Stomach smooth muscle (tissue), 2 donors: Measurements from ENCODE around the gene GIT1.
"Not testable (repeated sequence)": the region's sequence is repeated elsewhere in the genome, so short reads cannot be mapped to it uniquely, and the experiment has no call there.

Source experiments
- H3K27ac ChIP-seq: one replicate; pipeline ENCODE4 v1.7.0; 2013; ENCODE audit warnings: mild to moderate bottlenecking, low read length, inconsistent platforms
- H3K27me3 ChIP-seq, 2 donors: one replicate each; pipeline ENCODE4 v1.7.0; 2013; ENCODE audit warnings: low read length in 2 of 2; ENCODE audit not compliant: insufficient read depth in 2 of 2, control insufficient read depth in 1 of 2
- H3K36me3 ChIP-seq, 2 donors: one replicate each; pipeline ENCODE4 v1.7.0; 2013; ENCODE audit warnings: low read length in 2 of 2; ENCODE audit not compliant: control insufficient read depth in 2 of 2, insufficient read depth in 2 of 2
- H3K4me1 ChIP-seq: one replicate; pipeline ENCODE4 v1.7.0; 2013; ENCODE audit warnings: low read length; ENCODE audit not compliant: control insufficient read depth, insufficient read depth
- H3K4me3 ChIP-seq, 2 donors: one replicate each; pipeline ENCODE4 v1.7.0; 2013; ENCODE audit warnings: low read length in 2 of 2
- H3K9ac ChIP-seq, 2 donors: one replicate each; pipeline ENCODE4 v1.7.0; 2013; ENCODE audit warnings: low read length in 2 of 2, mild to moderate bottlenecking in 1 of 2
- H3K9me3 ChIP-seq, 2 donors: one replicate each; pipeline ENCODE4 v1.7.0; 2013; ENCODE audit warnings: low read length in 2 of 2; ENCODE audit not compliant: control insufficient read depth in 2 of 2
- donor health status: healthy.
- donor health status: Pancreatic carcinoma.

GIT1 gene

GRCh38 chr17:29563816-29564215 lies 25.6 kb downstream of the GIT1 start:
- no peak overlapping the region for H3K9ac ChIP-seq
- no peaks in the 10 kb centered on the region for H3K9me3 ChIP-seq
- no peak overlapping the region for H3K27ac ChIP-seq
- H3K36me3 ChIP-seq: peaks cover 0 to 11% of the 10 kb centered on the region in 2 donors
- peaks cover 24% of the 10 kb centered on the region for H3K4me1 ChIP-seq
- H3K27me3 ChIP-seq: no peaks in the 10 kb centered on the region
- H3K4me3 ChIP-seq: no peak overlapping the region

DNA sequence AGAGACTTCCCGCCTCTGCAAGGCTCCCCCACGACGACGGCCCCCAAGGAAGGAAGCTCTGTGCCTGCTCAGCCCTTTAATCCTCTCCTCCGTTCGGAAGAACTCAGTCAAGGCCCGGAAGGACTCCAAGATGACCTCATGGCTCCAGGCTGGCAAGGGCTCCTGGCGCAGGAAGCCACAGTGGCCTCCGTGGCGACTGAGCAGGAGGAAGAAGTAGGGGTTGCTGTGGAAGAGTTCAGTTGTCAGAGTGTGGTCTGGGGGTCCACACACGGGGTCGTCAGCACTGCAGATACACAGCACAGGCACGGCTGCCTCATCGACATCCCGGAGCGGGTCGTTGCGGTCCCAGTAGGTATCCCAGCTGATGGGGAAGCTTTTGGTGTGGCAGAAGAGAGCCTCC lies 26.8 kb downstream of the GIT1 start:
- Histone ChIP-seq H3K27ac (no peak overlapping the region), H3K9ac (no peak overlapping the region), H3K27me3 (no peaks in the 10 kb centered on the region), H3K4me1 (peaks cover 18% of the 10 kb centered on the region), H3K9me3 (no peaks in the 10 kb centered on the region), H3K4me3 (no peak overlapping the region), H3K36me3 (peaks cover 0 to 11% of the 10 kb centered on the region in 2 donors)

- Histone ChIP-seq H3K27me3 (no peaks in the 10 kb centered on the region), H3K27ac (no peak overlapping the region), H3K4me1 (peaks cover 15% of the 10 kb centered on the region), H3K4me3 (no peak overlapping the region), H3K9ac (no peak overlapping the region), H3K9me3 (no peaks in the 10 kb centered on the region), H3K36me3 (peaks cover 0 to 11% of the 10 kb centered on the region in 2 donors)
Measured at GRCh38 chr17:29561554-29562517, 27.6 kb downstream of the GIT1 start.

- Histone ChIP-seq H3K9me3 (no peaks in the 10 kb centered on the region), H3K4me3 (no peak overlapping the region), H3K27me3 (no peaks in the 10 kb centered on the region), H3K36me3 (peaks cover 0 to 11% of the 10 kb centered on the region in 2 donors), H3K9ac (no peak overlapping the region), H3K27ac (no peak overlapping the region), H3K4me1 (peaks cover 11% of the 10 kb centered on the region)
Measured at GRCh38 chr17:29560316-29560715, 29.1 kb downstream of the GIT1 start.

- H3K27me3 ChIP-seq: no peaks in the 10 kb centered on the region
- peaks cover 0 to 11% of the 10 kb centered on the region in 2 donors for H3K36me3 ChIP-seq
- peaks cover 10% of the 10 kb centered on the region for H3K4me1 ChIP-seq
- no peak overlapping the region for H3K27ac ChIP-seq
- H3K9me3 ChIP-seq: no peaks in the 10 kb centered on the region
- no peak overlapping the region for H3K9ac ChIP-seq
- H3K4me3 ChIP-seq: no peak overlapping the region
Measured at GRCh38 chr17:29559640-29560039, 29.8 kb downstream of the GIT1 start.

- H3K27me3 ChIP-seq, H3K27ac ChIP-seq, H3K4me1 ChIP-seq, H3K9ac ChIP-seq, H3K9me3 ChIP-seq, H3K4me3 ChIP-seq: not testable (repeated sequence)
- peaks cover 0 to 11% of the 10 kb centered on the region in 2 donors for H3K36me3 ChIP-seq
Measured at GRCh38 chr17:29558139-29558538, 31.3 kb downstream of the GIT1 start.

GRCh38 chr17:29557739-29558116 lies 31.7 kb downstream of the GIT1 start:
- Histone ChIP-seq H3K4me1 (peaks cover 9% of the 10 kb centered on the region), H3K36me3 (peaks cover 0 to 11% of the 10 kb centered on the region in 2 donors), H3K27ac (no peak overlapping the region), H3K9ac (no peak overlapping the region), H3K27me3 (no peaks in the 10 kb centered on the region), H3K9me3 (no peaks in the 10 kb centered on the region), H3K4me3 (no peak overlapping the region)

- Histone ChIP-seq H3K9me3 (no peaks in the 10 kb centered on the region), H3K36me3 (peaks cover 0 to 7% of the 10 kb centered on the region in 2 donors), H3K27me3 (no peaks in the 10 kb centered on the region), H3K9ac (no peak overlapping the region), H3K27ac (no peak overlapping the region), H3K4me3 (no peak overlapping the region), H3K4me1 (peaks cover 7% of the 10 kb centered on the region)
Measured at GRCh38 chr17:29557085-29557738, 32.2 kb downstream of the GIT1 start.

DNA sequence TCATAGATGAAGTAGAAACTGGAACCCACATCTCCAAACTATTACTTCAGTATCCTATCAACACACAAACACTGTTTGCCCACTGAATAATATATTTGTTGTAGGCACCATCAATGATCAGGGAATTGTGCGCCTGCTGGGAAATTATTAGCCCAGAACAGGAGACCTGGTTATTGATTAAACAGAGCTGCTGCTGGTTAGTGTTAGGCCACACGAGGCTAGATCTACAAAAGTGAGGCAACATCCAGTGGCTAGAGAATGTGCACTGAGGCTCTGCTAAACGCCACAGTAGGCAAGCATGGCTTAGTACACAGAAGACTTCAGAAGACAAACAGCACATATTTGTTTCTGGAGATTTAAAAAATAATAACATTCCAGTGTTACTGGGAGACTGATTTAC lies 33.6 kb downstream of the GIT1 start:
- Histone ChIP-seq H3K27me3 (no peaks in the 10 kb centered on the region), H3K4me1 (no peaks in the 10 kb centered on the region), H3K9ac (no peak overlapping the region), H3K27ac (no peak overlapping the region), H3K9me3 (no peaks in the 10 kb centered on the region), H3K4me3 (no peak overlapping the region), H3K36me3 (peaks cover 0 to 2% of the 10 kb centered on the region in 2 donors)

- Histone ChIP-seq H3K4me1 (peaks cover 6% of the 10 kb centered on the region), H3K36me3 (no peaks in the 10 kb centered on the region), H3K27ac (no peak overlapping the region), H3K4me3 (no peak overlapping the region), H3K27me3 (no peaks in the 10 kb centered on the region), H3K9ac (no peak overlapping the region), H3K9me3 (no peaks in the 10 kb centered on the region)
Measured at GRCh38 chr17:29549177-29549923, 40.1 kb downstream of the GIT1 start.
